NCI-H748 (cell line): ENCODE results near the gene ARID1B.

Experiments used
- DNase-seq: peaks from one replicate; lab custom pipeline; 2025; ENCODE audit not compliant: unreplicated experiment; lab: John Stamatoyannopoulos, UW

Gene ARID1B

DNA sequence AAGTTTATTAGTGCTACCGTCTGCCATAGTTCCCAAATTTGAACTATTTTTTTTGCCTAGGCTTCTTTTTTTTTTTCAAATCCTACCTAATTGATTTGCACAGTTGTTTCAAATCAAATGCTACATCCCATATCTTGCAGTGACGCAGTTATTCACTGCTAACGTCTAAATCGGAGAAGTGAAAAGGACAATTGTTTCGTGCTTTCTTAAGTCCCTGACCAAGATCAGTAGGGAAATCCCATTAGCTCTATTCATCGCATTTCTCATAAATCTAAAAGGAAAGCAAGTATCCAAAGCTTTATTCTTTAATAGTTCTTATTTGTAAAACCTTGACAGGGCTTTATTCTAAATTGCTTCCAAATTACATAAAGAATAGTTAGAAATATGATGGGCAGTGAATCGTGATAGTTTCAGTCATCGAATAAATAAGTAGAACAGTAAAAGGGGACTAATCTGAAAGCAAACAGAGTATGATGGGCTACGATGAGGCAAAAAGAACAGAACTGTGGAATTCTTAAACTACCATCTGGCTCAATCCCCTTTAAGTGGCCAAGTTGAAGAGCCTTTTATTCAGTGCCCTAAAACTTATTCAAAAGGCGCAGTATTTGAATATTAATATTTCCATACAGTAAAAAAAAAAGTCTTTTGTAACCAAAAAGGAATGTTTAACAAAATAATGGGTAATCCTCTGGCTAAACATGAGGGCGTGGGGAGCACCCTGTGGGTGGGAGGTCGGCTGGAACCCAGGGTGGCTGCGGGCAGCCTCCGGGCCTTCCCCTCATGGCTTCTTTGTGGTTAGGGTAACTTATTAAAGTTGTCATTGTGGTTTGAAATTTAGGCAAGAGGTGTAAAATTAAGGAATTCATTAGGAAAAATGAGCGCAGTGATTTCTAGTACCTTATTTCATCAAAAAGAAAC lies 3.0 kb upstream of the ARID1B start:
- no peak for DNase-seq

DNA sequence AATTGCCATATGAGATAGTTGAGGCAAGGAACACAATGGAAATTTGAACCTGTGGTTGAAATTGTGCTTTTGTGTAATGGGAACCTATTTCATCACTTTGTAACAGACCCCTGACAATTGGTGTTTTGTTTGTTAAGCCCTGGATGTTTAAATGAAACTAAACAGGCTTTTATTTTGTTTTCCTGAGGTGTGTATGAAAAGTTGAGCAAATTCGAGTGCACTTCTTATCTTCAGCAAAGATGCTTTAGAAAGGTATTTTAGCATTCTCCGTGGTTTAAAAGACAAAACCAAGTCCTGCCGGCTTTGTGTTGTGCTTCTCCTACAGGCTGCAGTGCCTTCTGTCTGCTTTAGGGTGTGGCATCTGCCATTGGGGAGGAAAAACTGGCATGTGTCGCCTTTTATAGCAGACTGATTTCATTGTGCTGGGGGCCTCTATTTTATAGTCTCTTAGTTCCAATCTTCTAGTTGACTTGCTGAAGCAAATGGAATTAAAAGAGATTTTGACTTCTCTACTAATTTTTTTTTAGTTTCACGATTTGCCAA lies 2.2 kb upstream of the ARID1B start:
- DNase-seq = peak; percentile 88

GRCh38 chr6:156775717-156776116 lies 1.5 kb upstream of the ARID1B start:
- peak; percentile 68 for DNase-seq

- DNase-seq = peak; percentile 80
Observed at GRCh38 chr6:156776470-156776839, 723 bp upstream of the ARID1B start.

DNA sequence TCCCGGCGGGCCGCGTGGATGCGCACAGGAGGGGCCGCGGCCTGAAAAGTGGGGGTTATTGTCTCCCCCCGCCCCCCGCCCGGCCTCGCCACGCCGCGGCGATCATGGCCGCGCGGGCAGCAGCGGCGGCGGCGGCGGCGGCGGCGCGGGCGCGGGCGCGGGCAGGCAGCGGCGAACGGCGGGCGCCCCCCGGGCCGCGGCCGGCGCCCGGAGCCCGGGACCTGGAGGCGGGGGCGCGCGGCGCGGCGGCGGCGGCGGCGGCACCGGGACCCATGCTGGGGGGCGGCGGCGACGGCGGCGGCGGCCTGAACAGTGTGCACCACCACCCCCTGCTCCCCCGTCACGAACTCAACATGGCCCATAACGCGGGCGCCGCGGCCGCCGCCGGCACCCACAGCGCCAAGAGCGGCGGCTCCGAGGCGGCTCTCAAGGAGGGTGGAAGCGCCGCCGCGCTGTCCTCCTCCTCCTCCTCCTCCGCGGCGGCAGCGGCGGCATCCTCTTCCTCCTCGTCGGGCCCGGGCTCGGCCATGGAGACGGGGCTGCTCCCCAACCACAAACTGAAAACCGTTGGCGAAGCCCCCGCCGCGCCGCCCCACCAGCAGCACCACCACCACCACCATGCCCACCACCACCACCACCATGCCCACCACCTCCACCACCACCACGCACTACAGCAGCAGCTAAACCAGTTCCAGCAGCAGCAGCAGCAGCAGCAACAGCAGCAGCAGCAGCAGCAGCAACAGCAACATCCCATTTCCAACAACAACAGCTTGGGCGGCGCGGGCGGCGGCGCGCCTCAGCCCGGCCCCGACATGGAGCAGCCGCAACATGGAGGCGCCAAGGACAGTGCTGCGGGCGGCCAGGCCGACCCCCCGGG lies 637 bp downstream of the ARID1B start:
- DNase-seq = peak; percentile 76

GRCh38 chr6:156778454-156779205 lies 1.5 kb downstream of the ARID1B start:
- DNase-seq = peak; percentile 71

- peak; percentile 66 for DNase-seq
Observed at GRCh38 chr6:156779206-156780094, 2.3 kb downstream of the ARID1B start.

DNA sequence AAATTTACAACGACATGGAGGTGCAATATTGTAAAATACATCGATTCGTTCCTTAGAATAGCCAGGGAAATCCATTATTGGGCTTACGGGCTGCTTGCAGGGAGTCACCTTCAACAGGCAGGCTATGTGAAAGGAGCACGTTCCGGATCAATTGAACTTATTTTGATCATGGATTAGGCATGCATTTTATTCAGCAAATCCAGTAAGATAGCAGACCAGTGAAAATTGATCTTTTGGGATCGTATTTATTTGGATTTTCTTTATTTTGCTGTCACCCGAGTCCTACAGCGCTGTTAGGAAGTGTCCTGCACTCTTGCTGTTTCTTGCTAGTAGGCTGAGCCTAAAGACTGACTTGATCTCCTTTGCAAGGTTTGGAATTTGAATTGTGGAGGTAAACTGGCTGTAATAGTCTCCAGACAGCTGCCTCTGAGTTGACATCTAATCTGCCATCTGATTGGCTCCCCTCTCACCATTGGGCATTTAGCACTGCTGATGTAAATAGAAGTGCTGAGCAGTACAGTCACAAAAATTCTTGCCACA lies 3.0 kb downstream of the ARID1B start:
- peak; percentile 94 for DNase-seq

DNA sequence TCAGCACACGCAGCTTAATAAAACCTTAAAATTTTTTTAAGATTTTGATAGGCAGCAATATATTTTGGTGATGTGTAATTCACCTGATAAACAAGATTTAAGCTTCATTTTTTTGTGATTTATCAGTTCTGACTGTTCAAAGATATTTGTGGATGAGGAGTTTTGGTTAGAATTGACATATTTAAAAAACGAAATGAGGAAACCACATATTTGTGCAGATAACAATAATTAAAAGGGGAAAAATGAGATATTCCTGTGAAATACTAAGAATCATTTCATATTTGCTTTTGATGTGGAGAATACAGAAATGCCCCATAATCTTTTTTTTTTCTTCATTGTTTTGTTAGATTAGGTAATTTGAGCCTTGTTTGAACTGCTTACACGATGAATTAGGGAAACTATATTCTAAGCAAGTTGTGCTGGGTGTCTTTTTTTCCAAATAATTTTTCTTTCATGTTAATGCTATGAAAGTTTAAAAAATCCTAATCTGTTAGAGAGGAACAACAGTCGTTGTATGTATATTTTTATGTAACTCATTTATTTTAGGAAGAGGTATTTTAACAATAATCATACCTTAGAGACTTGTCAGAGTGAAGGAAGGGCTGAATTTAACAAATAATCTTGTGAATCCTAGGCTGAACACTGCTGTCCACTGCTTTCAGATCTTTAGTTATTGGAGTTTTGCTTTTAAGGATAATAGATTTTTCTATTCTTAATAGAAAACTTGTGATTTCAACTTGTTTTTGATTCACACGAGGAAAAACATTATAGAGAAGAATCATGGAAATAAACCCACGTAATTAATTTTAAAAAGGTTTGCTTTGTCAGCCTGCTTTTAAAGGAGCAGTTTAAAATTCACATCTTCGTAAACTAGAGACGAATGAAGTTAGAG lies 4.0 kb downstream of the ARID1B start:
- DNase-seq = no peak

DNA sequence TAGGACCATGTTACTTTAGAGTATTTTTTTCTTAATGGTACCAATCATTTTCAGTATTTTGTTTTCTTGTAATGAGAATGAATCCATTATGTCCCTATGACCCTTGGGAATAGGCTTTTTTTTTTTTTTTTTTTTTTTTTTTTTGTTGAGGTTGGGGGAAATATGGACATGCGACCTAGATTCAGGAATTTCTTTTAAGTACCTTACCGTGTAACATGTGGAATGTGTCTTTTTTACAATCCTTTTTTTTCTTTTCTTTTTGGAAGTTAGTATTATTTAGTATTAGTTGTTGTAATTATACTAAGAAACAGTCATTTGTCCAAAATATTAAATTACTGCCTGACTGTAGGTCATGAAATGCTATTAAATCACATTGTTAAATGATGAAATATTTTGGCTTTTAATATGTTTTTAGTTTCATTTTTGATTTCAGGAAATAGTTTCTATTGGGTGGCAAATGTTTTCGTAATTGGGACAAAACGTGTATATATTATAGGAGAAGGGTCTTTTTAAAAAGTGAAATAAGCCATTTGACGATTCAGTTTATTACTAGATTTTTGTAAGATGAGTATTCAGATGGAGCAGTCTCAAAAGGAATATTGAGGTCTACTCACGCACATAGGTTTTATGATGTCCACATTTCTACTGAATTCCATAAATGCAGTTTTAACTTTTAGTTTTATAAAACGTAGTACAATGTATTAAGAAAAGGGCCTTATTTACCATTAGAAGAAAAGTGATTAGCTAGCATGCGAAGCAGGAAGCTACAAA lies 4.9 kb downstream of the ARID1B start:
- DNase-seq = no peak

- no peak for DNase-seq
Observed at GRCh38 chr6:156782691-156783320, 5.6 kb downstream of the ARID1B start.

- no peak for DNase-seq
Observed at GRCh38 chr6:156783958-156784357, 6.8 kb downstream of the ARID1B start.

GRCh38 chr6:156786652-156787051 lies 9.5 kb downstream of the ARID1B start:
- DNase-seq = peak; percentile 30

DNA sequence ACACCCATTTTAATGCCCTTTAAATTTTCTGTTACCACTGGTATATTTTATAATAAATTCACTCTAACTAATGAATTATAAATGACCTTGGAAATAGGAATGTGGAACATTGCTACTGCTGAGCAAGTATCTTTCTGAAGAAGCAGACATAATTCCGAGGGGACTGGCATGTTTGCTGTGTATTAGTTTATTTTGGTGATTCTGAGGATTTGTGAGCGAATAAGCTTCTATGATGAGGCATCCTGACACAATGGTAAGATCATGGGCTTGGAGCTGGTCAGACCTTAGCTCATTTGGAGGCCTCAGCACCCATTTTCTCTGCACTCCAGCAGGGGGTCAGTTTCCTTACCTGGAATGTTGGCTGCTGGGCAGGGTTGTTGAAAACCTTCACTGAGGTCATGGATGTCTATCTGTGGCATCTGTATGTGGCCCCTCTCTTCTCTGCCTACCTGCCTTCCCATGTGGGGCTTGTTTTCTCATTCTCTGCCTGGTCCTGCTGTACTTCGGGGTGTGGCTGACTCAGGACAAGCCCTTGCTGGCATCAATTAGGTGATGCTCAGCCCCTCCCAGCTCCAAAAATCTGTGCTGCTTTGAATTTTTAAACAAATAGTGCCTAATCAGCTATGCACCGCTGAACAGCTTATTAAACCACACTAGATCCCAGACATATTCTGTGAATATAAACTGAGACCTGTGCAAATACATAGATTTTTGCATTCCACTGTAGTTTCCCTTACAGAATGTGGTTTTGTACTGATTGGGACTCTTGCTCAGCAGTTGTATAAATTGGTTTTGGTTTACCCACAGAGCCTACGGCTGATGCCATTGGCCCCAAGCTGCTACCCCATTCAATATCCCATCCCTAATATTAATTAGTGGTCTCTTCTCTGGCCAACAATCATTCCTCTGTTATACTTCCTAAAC lies 10.7 kb downstream of the ARID1B start:
- DNase-seq = peak; percentile 39

GRCh38 chr6:156789081-156789943 lies 12.1 kb downstream of the ARID1B start:
- no peak for DNase-seq
